Stimulated activated CD4-positive, alpha-beta T cell treated with anti-CD3 and anti-CD28 coated beads, Interleukin-2, amount 100 ng/mL, for 48 hours (primary cell): ENCODE results near the gene ETF1.
"Not testable (repeated sequence)": the region's sequence is repeated elsewhere in the genome, so short reads cannot be mapped to it uniquely, and the experiment has no call there.

Experiments
- DNase-seq, 2 donors: peaks; one replicate each; pipeline ENCODE4 v3.0.0-alpha.2; 2020

Gene ETF1

DNA sequence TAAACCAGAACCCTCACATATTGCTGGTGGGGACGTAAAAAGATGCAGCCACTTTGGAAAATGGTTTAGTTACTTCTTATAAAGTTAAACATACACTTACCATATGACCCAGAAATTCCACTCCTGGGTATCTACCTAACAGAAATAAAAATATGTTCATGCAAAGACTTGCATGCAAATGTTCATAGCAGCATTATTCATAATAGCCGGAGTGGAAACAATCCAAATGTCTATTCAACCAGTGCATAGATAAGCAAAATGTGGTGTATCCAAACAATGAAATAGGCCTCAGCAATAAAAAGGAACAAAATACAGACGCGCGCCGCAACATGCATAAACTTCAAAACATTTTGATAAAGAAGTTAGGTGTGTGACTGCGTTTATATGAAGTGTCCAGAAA, 66.1 kb downstream of the ETF1 start:
- no peak for DNase-seq

DNA sequence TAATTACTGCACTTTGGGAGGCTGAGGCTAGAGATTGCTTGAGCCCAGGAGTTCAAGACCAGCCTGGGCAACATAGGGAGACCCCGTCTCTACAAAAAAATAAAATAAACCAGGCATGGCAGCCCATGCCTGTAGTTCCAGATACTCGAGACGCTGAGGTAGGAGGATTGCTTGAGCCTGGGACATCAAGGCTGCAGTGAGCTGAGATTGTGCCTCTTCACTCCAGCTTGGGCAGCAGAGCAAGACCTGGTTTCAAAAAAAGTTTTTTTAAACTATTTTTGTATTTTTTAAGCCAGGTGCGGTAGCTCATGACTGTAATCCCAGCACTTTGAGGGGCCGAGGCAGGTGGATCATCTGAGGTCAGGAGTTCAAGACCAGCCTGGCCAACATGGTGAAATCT, 69.9 kb downstream of the ETF1 start:
- DNase-seq, result not testable (repeated sequence)

DNA sequence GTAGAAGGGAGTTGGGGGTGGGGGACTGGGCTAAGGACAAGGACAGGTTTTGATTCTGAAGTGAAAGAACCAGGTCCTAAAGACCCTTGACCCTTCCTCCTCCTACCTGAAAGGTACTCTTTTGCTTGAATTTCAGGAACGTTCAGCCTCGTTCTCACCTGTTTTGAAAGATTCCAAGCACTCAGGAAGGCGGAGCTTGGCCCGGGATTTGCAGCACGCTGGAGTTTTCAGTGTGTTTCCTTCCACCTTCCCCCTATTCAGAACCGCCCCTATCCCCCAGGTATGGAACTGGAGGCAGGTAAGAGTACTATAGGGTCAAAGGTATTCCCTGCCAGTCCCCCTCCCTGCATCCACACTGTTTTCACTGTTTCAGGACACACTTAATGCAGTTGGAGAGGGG, 70.7 kb downstream of the ETF1 start:
- no peak for DNase-seq

DNA sequence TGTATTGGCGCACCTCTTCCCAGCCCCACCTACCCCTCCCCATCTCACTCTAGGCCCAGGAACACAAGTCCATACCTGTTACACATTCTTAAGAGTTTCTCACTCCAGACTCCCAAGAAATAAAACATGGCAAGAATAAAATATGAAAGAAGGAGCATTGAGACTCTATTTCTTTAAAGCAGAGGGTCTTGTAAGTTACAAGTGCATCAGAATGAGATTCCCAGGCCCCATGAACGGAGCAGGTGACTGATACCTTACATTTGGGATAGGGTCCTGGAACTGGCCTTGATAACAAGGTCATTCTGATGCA, 72.0 kb downstream of the ETF1 start:
- no peak for DNase-seq

DNA sequence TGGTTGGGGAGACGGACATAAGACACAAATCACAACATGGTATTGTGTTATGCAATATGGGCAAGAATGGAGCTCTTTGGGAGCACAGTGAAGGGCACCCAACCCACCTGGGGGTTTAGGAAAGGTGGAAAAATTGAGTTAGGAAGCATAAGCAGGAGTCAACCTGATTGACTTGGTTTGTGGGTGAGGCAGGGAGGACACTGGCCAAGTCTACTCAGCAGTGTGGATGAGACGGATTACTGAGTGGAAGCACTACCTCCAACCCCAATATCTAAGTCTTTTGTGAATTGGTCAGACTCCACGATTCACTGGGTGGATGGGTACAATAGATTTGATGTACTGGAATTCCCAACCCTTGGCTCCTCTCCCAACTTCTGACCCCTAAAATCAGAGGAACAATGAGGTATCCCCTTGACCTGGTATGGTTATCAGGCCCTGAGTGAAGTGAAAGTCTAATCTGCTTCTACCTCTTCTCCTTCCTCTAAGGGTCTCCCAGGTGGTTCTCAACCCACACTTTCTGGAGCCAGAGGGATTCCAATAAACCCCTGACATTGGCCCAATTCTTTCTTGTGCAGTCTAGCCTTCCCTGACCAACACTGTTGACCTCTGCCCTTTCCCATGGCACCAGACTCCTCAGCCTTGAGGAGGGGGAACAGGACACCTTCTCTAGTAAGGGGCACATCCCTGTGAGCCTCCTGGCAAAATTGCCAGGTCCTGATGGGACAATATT, 72.5 kb downstream of the ETF1 start:
- DNase-seq, result no peak

DNA sequence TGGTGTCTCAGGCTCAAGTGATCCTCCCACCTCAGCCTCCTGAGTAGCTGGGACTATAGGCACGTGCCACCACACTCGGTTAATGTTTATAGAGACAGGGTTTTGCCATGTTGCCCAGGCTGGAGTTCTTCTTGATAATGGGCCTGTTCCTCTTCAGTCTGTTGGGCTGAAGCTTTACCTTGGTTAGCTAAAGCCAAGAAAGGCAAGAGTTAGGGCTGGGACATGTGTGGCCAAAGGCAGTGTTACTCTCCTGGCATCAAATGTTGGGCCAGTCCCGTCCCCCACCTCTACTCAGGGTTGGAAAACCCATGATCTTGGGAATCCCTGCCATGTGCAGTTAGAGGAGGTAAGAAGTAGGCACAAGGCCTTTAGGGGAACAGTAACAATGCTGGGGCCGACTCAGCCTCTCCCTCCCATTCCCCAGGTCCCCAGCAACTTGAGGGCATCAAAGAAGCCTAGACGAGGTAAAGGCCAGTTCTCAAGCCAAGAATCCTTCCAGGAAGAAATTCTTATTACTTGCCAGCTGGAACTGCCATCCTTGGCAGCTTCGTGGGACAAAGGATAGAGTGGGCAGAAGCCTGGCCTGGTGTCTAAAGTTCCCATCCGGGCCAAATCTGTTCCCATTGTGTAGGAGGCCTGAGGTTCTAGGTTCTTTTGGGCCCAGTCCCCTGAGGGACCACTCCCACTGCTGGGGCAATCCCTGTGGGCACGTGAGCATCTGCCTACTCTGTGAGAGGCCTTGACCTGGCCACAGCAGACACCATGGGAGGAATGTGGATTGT, 73.3 kb downstream of the ETF1 start:
- no peak for DNase-seq

DNA sequence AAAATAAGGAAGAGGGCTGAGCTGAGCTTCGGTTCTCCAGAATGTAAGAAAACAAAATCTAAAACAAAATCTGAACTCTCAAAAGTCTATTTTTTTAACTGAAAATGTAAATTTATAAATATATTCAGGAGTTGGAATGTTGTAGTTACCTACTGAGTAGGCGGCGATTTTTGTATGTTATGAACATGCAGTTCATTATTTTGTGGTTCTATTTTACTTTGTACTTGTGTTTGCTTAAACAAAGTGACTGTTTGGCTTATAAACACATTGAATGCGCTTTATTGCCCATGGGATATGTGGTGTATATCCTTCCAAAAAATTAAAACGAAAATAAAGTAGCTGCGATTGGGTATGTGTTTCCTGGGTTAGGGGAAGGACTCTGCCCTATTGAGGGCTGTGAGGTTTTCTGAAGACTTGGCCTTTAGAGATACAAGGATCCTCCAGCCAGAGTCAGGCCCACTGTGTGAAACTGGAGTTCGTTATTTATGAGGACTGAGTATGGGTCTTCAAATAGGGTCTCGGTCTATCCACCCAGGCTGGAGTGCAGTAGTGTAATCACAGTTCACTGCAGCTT, 74.0 kb downstream of the ETF1 start:
- no peak for DNase-seq

DNA sequence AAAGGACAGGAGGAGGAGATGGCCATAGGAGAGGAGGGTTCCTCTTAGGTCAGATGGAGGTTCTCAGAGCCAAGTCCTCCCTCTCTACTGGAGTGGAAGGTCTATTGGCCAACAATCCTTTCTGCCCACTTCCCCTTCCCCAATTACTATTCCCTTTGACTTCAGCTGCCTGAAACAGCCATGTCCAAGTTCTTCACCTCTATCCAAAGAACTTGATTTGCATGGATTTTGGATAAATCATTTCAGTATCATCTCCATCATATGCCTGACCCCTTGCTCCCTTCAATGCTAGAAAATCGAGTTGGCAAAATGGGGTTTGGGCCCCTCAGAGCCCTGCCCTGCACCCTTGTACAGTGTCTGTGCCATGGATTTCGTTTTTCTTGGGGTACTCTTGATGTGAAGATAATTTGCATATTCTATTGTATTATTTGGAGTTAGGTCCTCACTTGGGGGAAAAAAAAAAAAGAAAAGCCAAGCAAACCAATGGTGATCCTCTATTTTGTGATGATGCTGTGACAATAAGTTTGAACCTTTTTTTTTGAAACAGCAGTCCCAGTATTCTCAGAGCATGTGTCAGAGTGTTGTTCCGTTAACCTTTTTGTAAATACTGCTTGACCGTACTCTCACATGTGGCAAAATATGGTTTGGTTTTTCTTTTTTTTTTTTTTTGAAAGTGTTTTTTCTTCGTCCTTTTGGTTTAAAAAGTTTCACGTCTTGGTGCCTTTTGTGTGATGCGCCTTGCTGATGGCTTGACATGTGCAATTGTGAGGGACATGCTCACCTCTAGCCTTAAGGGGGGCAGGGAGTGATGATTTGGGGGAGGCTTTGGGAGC, 74.7 kb downstream of the ETF1 start:
- DNase-seq, result no peak

DNA sequence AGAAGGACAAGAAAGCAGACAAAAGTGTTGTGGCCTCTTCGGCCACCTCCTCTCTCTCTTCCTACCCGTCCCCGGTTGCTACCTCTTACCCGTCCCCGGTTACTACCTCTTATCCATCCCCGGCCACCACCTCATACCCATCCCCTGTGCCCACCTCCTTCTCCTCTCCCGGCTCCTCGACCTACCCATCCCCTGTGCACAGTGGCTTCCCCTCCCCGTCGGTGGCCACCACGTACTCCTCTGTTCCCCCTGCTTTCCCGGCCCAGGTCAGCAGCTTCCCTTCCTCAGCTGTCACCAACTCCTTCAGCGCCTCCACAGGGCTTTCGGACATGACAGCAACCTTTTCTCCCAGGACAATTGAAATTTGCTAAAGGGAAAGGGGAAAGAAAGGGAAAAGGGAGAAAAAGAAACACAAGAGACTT, 75.3 kb downstream of the ETF1 start:
- DNase-seq, result no peak

DNA sequence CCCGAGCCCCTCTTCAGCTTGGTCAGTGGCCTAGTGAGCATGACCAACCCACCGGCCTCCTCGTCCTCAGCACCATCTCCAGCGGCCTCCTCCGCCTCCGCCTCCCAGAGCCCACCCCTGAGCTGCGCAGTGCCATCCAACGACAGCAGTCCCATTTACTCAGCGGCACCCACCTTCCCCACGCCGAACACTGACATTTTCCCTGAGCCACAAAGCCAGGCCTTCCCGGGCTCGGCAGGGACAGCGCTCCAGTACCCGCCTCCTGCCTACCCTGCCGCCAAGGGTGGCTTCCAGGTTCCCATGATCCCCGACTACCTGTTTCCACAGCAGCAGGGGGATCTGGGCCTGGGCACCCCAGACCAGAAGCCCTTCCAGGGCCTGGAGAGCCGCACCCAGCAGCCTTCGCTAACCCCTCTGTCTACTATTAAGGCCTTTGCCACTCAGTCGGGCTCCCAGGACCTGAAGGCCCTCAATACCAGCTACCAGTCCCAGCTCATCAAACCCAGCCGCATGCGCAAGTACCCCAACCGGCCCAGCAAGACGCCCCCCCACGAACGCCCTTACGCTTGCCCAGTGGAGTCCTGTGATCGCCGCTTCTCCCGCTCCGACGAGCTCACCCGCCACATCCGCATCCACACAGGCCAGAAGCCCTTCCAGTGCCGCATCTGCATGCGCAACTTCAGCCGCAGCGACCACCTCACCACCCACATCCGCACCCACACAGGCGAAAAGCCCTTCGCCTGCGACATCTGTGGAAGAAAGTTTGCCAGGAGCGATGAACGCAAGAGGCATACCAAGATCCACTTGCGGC, 75.9 kb downstream of the ETF1 start:
- DNase-seq, result no peak

DNA sequence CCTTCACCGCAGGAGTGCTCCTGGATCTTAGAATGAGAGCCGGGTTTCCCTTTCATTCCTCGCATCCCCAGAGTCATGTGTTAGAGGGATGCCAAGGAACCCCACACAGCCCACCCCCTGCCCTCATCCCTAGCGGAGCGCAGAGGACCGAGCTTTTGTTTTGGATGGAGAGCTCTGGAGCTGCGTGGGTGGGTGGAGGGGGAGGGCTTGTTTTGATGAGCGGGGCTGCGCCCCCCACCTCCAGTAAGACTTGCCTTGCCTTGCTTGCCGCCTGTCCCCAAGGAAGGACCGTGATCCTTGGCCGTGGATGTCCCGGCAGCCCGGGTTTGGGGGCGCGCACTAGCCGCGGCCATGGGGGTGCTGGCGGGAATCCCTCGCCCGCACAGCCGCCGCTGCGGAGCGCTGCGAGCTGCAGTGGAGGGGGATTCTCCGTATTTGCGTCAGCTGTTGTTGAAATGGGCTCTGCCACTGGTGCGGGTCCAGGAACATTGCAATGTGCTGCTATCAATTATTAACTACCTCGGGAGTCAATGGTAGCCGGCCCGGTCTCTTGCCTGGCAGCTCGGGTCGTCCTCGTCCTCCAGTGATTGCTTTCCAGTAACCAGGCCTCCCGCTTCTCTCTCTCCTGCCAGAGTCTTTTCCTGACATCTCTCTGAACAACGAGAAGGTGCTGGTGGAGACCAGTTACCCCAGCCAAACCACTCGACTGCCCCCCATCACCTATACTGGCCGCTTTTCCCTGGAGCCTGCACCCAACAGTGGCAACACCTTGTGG, 76.7 kb downstream of the ETF1 start:
- DNase-seq, result no peak

DNA sequence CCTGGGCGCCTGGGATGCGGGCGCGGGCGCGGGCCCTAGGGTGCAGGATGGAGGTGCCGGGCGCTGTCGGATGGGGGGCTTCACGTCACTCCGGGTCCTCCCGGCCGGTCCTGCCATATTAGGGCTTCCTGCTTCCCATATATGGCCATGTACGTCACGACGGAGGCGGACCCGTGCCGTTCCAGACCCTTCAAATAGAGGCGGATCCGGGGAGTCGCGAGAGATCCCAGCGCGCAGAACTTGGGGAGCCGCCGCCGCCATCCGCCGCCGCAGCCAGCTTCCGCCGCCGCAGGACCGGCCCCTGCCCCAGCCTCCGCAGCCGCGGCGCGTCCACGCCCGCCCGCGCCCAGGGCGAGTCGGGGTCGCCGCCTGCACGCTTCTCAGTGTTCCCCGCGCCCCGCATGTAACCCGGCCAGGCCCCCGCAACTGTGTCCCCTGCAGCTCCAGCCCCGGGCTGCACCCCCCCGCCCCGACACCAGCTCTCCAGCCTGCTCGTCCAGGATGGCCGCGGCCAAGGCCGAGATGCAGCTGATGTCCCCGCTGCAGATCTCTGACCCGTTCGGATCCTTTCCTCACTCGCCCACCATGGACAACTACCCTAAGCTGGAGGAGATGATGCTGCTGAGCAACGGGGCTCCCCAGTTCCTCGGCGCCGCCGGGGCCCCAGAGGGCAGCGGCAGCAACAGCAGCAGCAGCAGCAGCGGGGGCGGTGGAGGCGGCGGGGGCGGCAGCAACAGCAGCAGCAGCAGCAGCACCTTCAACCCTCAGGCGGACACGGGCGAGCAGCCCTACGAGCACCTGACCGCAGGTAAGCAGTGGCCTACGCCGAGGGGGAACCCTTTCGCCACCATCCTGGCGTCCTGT, 77.5 kb downstream of the ETF1 start, which contains the start of gene EGR1:
TSS of gene EGR1 (plus strand) at position 219 of the 864 bp plus-strand sequence. CDS start at position 502, 283 bp downstream.
- DNase-seq, result peak; percentile 91 to 94

DNA sequence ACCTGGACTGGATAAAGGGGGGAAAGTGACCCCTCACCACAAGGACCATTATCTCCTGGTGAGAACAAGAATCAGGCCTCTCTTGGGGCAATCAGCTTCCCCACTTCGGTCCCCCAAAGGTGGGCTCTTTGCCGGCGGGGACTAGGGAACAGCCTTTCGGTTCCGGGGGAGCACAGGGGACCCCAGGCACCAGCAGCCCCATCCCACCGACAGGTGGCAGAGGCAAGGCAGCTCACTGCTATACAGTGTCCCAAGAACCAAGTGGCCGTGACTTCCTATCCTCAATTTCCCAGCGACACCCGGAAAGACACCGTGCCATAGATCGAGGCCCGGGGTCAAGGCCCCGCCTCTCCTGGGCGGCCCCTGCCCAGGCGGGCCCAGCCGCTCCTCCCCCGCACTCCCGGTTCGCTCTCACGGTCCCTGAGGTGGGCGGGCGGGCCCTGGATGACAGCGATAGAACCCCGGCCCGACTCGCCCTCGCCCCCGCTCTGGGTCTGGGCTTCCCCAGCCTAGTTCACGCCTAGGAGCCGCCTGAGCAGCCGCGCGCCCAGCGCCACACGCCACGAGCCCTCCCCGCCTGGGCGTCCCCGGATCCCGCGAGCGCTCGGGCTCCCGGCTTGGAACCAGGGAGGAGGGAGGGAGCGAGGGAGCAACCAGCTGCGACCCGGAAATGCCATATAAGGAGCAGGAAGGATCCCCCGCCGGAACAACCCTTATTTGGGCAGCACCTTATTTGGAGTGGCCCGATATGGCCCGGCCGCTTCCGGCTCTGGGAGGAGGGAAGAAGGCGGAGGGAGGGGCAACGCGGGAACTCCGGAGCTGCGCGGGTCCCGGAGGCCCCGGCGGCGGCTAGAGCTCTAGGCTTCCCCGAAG, 78.4 kb downstream of the ETF1 start:
- peak; percentile 92 to 96 for DNase-seq

DNA sequence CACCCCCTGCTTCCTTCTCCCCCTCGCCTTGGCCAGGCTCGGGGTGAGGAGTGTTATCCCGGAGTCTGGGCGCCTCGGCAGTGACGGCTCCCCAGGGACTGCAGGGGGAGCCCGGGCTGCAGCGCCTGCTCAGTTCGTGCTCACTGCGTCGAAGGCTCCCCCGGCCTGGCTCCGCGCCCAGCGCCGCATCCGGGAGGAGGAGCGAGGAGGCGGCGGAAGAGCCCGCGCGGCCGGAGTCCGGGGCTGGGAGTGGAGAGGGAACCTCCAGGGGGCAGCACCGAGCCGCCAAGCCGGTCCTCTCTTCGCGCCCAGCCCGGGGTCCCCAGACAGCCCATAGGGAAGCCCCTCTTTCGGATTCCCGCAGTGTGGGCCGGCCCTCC, 79.0 kb downstream of the ETF1 start:
- peak; percentile 93 to 95 for DNase-seq

DNA sequence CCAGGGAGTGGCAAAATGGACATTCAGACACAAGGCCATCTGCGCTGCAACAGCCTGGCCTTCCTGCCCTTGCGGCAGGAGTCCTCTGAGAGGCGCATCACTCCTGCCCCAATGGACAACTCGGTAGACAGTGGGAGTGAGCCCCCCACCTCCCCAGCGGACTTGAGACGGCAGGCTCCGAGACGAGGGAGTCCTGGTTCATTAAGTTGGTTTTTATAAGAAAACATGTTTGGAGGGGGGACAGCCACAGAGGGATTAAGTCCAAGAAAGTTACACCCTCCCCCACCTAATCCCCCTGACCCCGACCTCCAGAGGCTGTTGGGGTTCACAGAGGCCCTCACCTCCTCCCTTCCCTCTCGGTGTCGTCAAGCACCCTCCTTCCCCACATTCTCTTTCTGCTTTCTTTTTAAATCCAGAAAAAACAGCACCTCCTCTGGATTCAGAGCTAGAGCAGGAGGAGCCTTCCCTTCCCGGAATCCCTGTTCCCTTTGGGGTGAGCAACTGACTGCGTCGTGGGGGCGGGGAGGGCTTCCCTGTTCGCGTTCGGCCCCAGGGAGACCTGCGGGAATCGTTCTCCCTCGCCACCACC, 79.5 kb downstream of the ETF1 start:
- no peak for DNase-seq

DNA sequence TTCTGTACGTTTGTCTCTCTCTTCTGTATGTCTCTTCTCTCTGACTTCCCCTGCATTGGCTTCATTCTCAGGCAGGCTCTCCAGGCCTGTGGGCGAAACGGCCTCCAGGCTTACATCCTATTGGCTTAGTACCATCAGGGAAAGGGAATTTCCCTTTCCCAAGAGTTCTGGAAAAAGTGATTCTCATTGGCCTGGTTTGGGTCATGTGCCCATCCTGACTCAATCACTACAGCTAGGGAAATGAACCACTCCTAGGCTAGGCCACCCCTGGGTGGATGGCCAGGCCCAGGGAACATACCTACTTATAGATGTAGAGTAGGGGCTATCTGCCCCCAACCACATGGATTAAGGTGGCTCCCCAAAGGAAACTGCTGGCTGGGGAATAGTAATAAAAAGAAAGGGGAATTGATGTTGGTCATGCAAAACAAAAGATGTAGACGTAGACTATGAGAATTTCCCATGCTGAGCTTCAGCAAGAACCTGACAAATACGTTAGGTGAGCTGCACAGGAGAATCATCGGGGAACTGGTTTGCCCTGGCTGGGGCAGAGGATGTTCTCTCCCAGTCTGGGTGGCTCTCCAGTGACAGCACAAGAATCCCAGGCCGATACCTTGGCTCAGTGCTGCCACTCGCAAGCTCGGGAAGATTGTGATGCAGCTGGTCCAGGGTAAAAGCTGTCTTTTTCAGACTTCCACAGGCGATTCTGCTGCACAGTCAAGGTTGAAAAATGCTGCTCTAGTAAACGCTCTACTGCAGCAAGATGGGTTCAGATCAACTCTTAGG, 81.5 kb downstream of the ETF1 start:
- no peak for DNase-seq

DNA sequence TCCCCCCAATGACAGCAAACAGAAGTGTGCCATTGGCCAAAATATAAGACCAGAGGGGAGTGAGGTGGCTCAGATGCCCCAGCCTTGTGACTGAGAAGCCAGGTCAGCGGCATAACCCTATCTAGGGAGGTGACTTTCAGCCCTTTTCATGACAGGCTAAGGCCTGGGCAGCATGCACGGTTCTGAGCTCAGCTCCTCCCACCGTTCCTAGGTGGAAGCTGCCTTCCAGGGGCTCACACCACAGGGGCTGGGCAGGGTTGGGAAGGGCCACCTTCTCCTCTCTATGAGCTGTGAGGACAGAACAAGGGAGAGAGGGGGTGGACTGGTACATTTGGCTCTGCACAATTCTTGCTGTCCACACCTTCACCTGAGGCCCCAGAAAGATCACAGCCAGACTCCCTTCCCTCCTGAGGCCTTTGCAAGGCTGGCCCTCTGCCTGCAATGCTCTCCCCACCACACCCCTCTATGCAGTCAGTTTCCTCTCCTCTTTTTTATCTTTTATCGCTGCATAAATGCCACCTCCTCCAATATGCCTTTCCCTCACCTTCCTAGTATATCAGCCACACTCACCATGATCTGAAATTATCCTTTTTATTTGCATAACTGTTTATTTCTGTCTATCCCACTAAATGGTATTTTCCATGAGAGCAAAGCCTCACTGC, 82.9 kb downstream of the ETF1 start:
- no peak for DNase-seq
